Caco-2 (cell line): ENCODE data around the gene KCNN3. TPM values are rescaled to one million over a fixed set of nuclear protein-coding genes. Genes with fewer than 3 reads are reported as not detected.

Source experiments
- BruUV-seq: library from RNA; stranded (reverse); fragments of 400-500 nt; replicated peaks from 2 replicates; lab custom pipeline; 2021; lab: Mats Ljungman, UMichigan
- CTCF ChIA-PET: fragments of 300-600 bp; sonication (Branson Sonifier 250); formaldehyde crosslinking; loops from one replicate; lab custom pipeline; 2022; ENCODE audit warnings: antibody characterized with exemption; lab: Charles Lee
- POLR2A ChIA-PET: fragments of 300-600 bp; sonication (Branson Sonifier 250); formaldehyde crosslinking; loops from one replicate; lab custom pipeline; 2022; ENCODE audit warnings: antibody characterized with exemption; lab: Charles Lee
- DNase-seq, 2 experiments: peaks; one replicate each; pipeline versions ENCODE4 v3.0.0 to v3.0.0-alpha.2; 2020 to 2022
- H3K27me3 ChIP-seq: replicated peaks from 2 replicates; pipeline ENCODE4 v1.6.0; 2011; ENCODE audit warnings: low read length; ENCODE audit not compliant: control insufficient read depth, insufficient read depth
- H3K36me3 ChIP-seq: 2 replicates; pipeline ENCODE4 v1.5.1; 2011; ENCODE audit warnings: low read length; ENCODE audit not compliant: control insufficient read depth, insufficient read depth
- H3K4me1 ChIP-seq: fragments of 250-450 bp; sonication (Bioruptor Pico); 2 replicates; pipeline ENCODE4 v1.5.1; 2020; ENCODE audit warnings: mild to moderate bottlenecking
- H3K4me3 ChIP-seq: 2 replicates; pipeline ENCODE4 v1.5.1; 2011; ENCODE audit warnings: low read depth, mild to moderate bottlenecking, control low read depth, low read length
- H3K9me3 ChIP-seq: fragments of 250-450 bp; sonication (Bioruptor Pico); 2 replicates; pipeline ENCODE4 v1.5.1; 2020; ENCODE audit warnings: mild to moderate bottlenecking, moderate library complexity
- H3K27ac Mint-ChIP-seq: one replicate; pipeline ENCODE4 v1.8.0; 2022; ENCODE audit warnings: mixed read lengths; ENCODE audit not compliant: unreplicated experiment
- H3K27me3 Mint-ChIP-seq: one replicate; pipeline ENCODE4 v1.8.0; 2022; ENCODE audit warnings: mixed read lengths; ENCODE audit not compliant: insufficient read depth, unreplicated experiment
- H3K36me3 Mint-ChIP-seq: one replicate; pipeline ENCODE4 v1.8.0; 2022; ENCODE audit warnings: mild to moderate bottlenecking, mixed read lengths; ENCODE audit not compliant: insufficient read depth, unreplicated experiment
- H3K4me1 Mint-ChIP-seq: one replicate; pipeline ENCODE4 v1.8.0; 2022; ENCODE audit warnings: low read depth, mixed read lengths; ENCODE audit not compliant: unreplicated experiment
- H3K4me3 Mint-ChIP-seq: one replicate; pipeline ENCODE4 v1.8.0; 2022; ENCODE audit warnings: mild to moderate bottlenecking, moderate library complexity, mixed read lengths; ENCODE audit not compliant: unreplicated experiment
- H3K9me3 Mint-ChIP-seq: one replicate; pipeline ENCODE4 v1.8.0; 2022; ENCODE audit warnings: mixed read lengths; ENCODE audit not compliant: unreplicated experiment
- intact Hi-C: fragments of 100-400 bp; cut with micrococcal nuclease; formaldehyde crosslinking; loops from one replicate; pipeline ENCODE4 v1.10.0; 2022; ENCODE audit not compliant: unreplicated experiment
- total RNA-seq: library from RNA; stranded (reverse); gene quantifications from 2 replicates; pipeline ENCODE4 v1.2.3, GENCODE V29; 2022
- TF ChIP-seq, protein P1 (sequence below), 2 experiments: fragments of 200-600 bp in 1 of 2; IDR thresholded peaks; 1 replicate in 1 of 2; 2 replicates in 1 of 2; pipeline versions ENCODE4 v1.5.1 to v1.8.0; 2011 to 2022; ENCODE audit warnings: antibody characterized with exemption in 1 of 2, control low read depth in 1 of 2, inconsistent platforms in 1 of 2, low read depth in 1 of 2, low read length in 1 of 2, mild to moderate bottlenecking in 1 of 2, moderate library complexity in 1 of 2; ENCODE audit not compliant: insufficient read depth in 1 of 2, severe bottlenecking in 1 of 2, unreplicated experiment in 1 of 2

KCNN3 gene
- total RNA-seq, 1 experiment from 2014 or later = 0.05 TPM

DNA sequence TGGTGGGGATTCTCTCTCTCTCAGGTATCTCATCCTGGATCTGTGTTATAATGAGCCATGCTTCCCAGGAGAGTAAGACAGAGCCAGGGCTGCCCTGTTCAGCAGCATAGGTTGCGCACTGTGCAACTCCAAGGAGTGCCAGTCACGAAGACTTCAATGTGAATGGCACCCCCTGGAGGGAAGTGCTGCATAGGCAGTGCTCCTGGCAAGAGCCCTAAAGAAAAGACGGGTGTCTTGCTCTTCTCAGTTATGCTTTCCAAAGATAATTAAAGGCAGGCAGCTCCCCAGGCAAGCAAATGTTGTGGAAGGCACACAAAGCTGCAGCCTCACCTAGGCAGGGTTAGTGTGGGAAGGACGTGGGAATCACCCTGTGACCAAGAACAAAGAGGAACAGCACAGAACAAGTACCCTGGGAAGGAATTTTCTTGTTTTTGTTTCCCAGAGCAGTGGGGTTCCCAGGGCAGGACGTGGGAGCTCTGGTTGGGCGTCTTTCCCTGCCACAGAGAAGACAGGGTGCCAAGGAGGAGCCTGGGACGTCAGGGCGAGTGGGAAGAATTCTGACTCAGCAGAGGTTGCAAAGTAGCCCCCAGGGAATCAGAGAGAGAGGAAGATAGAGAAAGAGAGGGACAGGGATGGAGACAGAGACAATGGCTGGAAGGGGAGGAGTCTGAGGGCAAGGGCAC lies 120.9 kb downstream of the KCNN3 start:
- Histone ChIP-seq H3K27me3 (peaks cover 3% of the 10 kb centered on the region), H3K4me1 (no peaks in the 10 kb centered on the region), H3K36me3 (no peaks in the 10 kb centered on the region), H3K4me3 (no peak overlapping the region), H3K9me3 (no peaks in the 10 kb centered on the region)
- no peaks in the 10 kb centered on the region for H3K4me1 Mint-ChIP-seq
- POLR2A ChIA-PET = no interaction called here
- CTCF ChIA-PET = interaction anchor here (0.9 kb wide), 1 partner anchor 13 kb away, joined by 4 read pairs; no protein-coding TSS in a partner anchor
- intact Hi-C loops = loop anchor here (1.0 to 10.0 kb wide), 3 partner anchors 80 to 264 kb away; no protein-coding TSS in a partner anchor
- peak in 1 of 2 experiments; percentile 53 for DNase-seq
- TF ChIP-seq, protein P1, sequence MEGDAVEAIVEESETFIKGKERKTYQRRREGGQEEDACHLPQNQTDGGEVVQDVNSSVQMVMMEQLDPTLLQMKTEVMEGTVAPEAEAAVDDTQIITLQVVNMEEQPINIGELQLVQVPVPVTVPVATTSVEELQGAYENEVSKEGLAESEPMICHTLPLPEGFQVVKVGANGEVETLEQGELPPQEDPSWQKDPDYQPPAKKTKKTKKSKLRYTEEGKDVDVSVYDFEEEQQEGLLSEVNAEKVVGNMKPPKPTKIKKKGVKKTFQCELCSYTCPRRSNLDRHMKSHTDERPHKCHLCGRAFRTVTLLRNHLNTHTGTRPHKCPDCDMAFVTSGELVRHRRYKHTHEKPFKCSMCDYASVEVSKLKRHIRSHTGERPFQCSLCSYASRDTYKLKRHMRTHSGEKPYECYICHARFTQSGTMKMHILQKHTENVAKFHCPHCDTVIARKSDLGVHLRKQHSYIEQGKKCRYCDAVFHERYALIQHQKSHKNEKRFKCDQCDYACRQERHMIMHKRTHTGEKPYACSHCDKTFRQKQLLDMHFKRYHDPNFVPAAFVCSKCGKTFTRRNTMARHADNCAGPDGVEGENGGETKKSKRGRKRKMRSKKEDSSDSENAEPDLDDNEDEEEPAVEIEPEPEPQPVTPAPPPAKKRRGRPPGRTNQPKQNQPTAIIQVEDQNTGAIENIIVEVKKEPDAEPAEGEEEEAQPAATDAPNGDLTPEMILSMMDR (IDR thresholded peaks at IDR 0.05; ENCODE audit: insufficient read depth in 1 of 2, low read depth in 1 of 2, low read length in 1 of 2, severe bottlenecking in 1 of 2, unreplicated experiment in 1 of 2) = peak; percentile 44 to 62
- H3K27ac Mint-ChIP-seq = no peak overlapping the region
- no peaks in the 10 kb centered on the region for H3K36me3 Mint-ChIP-seq
- no TSS peak for BruUV-seq
- peaks cover 34% of the 10 kb centered on the region for H3K27me3 Mint-ChIP-seq
- no peaks in the 10 kb centered on the region for H3K9me3 Mint-ChIP-seq
- H3K4me3 Mint-ChIP-seq = no peak overlapping the region

DNA sequence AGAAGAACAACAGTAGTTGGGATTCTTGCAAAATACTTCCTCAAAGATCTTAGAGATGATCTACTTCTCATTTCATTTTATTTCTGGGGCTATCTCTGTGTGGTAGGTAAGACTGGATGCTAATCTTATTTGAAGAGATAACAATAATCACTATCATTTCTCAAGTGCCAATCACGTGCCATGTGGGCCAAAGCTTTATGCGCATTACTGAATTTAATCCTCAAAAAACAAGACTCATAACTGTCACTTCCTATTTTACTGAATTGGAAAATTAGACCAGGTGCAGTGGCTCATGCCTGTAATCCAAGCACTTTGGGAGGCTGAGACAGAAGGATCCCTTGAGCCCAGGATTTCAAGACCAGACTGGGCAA lies 121.7 kb downstream of the KCNN3 start:
- H3K4me1 Mint-ChIP-seq = no peaks in the 10 kb centered on the region
- CTCF ChIA-PET = no interaction called here
- intact Hi-C loops = loop anchor here (10.0 kb wide), 1 partner anchor 264 kb away; no protein-coding TSS in a partner anchor
- no peaks in the 10 kb centered on the region for H3K36me3 ChIP-seq
- no TSS peak for BruUV-seq
- H3K36me3 Mint-ChIP-seq = no peaks in the 10 kb centered on the region
- no peaks in the 10 kb centered on the region for H3K9me3 Mint-ChIP-seq
- peaks cover 3% of the 10 kb centered on the region for H3K27me3 ChIP-seq
- H3K4me3 Mint-ChIP-seq = no peak overlapping the region
- H3K4me1 ChIP-seq = no peaks in the 10 kb centered on the region
- H3K9me3 ChIP-seq = no peaks in the 10 kb centered on the region
- no peak overlapping the region for H3K4me3 ChIP-seq
- peaks cover 34% of the 10 kb centered on the region for H3K27me3 Mint-ChIP-seq
- POLR2A ChIA-PET = no interaction called here
- no peak for DNase-seq
- TF ChIP-seq, protein P1 (IDR thresholded peaks at IDR 0.05; ENCODE audit: insufficient read depth in 1 of 2, low read depth in 1 of 2, low read length in 1 of 2, severe bottlenecking in 1 of 2, unreplicated experiment in 1 of 2) = no peak
- H3K27ac Mint-ChIP-seq = no peak overlapping the region

DNA sequence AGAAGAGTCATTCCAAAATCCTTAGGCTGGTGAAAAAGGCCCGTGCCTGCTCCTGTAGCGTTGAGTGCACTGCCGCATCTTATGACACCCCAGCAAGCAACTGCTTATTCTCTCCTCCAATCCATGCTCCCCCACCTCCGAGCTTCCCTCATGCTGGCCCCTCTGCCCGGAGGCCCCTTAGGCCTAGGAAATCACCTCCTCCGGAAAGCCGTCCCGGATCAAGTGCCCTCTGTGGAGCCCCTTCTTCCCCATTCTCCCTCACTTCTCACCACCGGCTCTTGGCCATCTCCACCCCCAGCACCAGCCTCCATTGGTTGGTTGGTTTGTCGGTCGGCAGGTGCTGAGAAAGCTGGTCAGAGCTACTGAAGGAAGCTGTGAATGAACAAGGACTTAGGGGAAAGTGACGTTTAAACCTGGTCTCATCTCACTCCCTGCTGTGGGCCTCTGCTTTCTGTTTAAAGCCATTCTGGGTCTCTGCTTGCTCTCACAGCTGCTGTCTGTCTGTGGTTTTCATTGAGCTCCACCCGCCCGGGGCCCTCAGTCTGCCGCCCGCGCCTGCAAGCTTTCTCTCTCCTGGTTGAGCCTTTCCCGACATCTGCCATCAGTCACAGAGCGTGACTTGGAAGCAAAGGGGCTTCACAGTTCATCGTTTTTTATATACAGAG lies 122.2 kb downstream of the KCNN3 start:
- POLR2A ChIA-PET = no interaction called here
- no peak overlapping the region for H3K4me3 Mint-ChIP-seq

More for the DNA sequence above, 122.2 kb downstream of the KCNN3 start:
- Histone ChIP-seq H3K4me3 (no peak overlapping the region), H3K36me3 (no peaks in the 10 kb centered on the region), H3K9me3 (no peaks in the 10 kb centered on the region), H3K4me1 (no peaks in the 10 kb centered on the region), H3K27me3 (peaks cover 3% of the 10 kb centered on the region)
- CTCF ChIA-PET = no interaction called here
- H3K9me3 Mint-ChIP-seq = no peaks in the 10 kb centered on the region
- DNase-seq = no peak
- peaks cover 38% of the 10 kb centered on the region for H3K27me3 Mint-ChIP-seq
- intact Hi-C loops = loop anchor here (10.0 kb wide), 1 partner anchor 263 kb away; no protein-coding TSS in a partner anchor
- TF ChIP-seq, protein P1 (IDR thresholded peaks at IDR 0.05; ENCODE audit: insufficient read depth in 1 of 2, low read depth in 1 of 2, low read length in 1 of 2, severe bottlenecking in 1 of 2, unreplicated experiment in 1 of 2) = no peak
- no TSS peak for BruUV-seq
- no peak overlapping the region for H3K27ac Mint-ChIP-seq
- no peaks in the 10 kb centered on the region for H3K36me3 Mint-ChIP-seq
- H3K4me1 Mint-ChIP-seq = no peaks in the 10 kb centered on the region
